ENCODE measurements around the gene CNN2.

The CNN2 gene

GRCh38 chr19:996051-996838, 30.2 kb upstream of the CNN2 start:
- DNase-seq: peak; percentile 68

DNA sequence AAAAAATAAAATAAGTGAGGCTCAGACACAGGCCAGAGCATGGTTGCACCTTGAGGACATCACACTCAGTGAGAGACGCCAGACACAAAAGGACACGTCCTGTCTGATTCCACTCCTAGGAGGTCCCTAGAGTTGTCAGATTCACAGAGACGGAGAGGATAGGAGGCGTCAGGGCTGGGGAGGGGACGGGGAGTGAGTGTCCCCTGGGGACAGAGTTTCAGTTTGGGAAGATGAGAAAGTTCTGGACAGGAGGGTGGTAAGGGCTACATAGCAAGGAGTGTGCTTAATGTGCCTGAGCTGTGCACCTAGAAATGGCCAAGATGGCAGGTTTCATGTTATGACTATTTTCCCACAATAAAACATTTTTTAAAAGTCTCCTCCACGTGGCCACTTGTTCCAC, 28.3 kb upstream of the CNN2 start:
- DNase-seq: no peak

- no peak for DNase-seq
Measured at GRCh38 chr19:999379-999719, 27.1 kb upstream of the CNN2 start.

GRCh38 chr19:1000095-1000494, 26.3 kb upstream of the CNN2 start, which contains the start of gene GRIN3B:
GRIN3B (plus strand) TSS chr19:1000419; CDS start chr19:1000438, 19 bp downstream.
- peak; percentile 40 for DNase-seq

GRCh38 chr19:1000591-1001537, 25.5 kb upstream of the CNN2 start:
- no peak for DNase-seq

DNA sequence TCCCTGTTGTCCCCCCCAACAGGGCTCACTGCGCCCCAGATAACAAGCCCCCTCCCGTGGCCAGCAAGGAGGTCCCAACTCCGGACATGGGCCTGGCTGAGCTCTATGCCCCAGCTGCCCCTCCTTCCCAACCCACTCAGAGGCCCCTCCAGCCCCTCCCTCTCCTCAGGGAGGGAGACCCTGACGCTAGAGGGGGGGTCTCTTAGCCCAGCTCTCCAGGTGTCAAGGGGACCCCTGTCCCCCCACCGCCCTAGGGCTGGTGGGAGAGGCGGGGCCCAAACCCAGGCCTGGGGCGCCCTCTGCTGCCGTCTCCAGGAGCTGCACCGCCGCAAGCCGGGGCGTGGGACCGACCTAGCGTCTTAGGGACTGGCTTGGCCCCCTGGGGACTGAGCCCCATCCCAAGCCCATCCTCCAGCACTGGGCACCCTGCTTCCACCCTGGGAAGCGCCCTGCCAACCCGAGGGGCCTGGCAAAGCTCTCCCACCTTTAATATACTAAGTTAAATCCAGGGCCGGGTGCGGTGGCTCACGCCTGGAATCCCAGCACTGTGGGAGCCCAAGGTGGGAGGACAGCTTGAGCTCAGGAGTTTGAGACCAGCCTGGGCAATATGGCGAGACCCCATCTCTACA, 24.8 kb upstream of the CNN2 start:
- DNase-seq: peak; percentile 56

DNA sequence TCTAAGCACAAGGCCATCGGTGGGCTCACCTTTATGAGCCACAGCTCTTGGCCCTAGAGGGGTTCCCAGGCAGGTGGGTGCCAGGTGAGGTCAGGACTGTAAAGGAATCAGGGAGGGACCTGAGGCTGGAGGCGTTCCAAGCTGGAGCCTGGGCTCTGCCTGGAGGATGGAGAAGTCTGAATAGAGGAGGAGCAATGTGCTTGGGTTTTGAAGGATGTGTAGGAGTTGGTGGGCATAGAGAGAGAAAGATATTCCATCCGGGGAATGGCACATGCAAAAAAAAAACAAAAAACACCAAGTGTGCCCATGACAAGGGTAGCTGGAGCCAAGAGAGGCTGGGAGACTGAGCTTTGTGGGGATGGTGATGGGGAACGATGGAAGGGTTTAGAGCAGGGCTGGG, 23.8 kb upstream of the CNN2 start:
- no peak for DNase-seq

DNA sequence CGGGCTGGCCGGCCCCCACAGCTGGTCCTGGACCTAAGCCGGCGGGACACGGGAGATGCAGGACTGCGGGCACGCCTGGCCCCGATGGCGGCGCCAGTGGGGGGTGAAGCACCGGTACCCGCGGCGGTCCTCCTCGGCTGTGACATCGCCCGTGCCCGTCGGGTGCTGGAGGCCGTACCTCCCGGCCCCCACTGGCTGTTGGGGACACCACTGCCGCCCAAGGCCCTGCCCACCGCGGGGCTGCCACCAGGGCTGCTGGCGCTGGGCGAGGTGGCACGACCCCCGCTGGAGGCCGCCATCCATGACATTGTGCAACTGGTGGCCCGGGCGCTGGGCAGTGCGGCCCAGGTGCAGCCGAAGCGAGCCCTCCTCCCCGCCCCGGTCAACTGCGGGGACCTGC, 23.1 kb upstream of the CNN2 start:
- DNase-seq: no peak

DNA sequence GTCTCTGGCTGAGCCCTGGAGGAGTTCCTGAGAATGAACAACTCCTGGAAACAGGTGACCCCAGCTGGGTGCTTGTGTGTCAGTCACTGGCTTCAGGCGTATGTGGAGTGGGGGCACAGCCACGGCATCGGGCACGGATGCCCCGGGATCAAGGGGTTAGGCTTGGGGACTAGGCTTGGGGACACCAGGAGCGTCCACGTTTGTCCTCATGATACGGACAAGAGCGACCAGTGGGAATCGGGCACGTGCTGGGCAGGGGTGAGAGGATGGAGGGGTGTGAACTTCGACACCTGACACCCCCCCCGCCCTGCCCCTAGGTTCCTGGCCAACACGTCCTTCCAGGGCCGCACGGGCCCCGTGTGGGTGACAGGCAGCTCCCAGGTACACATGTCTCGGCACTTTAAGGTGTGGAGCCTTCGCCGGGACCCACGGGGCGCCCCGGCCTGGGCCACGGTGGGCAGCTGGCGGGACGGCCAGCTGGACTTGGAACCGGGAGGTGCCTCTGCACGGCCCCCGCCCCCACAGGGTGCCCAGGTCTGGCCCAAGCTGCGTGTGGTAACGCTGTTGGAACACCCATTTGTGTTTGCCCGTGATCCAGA, 22.1 kb upstream of the CNN2 start:
- DNase-seq: no peak

DNA sequence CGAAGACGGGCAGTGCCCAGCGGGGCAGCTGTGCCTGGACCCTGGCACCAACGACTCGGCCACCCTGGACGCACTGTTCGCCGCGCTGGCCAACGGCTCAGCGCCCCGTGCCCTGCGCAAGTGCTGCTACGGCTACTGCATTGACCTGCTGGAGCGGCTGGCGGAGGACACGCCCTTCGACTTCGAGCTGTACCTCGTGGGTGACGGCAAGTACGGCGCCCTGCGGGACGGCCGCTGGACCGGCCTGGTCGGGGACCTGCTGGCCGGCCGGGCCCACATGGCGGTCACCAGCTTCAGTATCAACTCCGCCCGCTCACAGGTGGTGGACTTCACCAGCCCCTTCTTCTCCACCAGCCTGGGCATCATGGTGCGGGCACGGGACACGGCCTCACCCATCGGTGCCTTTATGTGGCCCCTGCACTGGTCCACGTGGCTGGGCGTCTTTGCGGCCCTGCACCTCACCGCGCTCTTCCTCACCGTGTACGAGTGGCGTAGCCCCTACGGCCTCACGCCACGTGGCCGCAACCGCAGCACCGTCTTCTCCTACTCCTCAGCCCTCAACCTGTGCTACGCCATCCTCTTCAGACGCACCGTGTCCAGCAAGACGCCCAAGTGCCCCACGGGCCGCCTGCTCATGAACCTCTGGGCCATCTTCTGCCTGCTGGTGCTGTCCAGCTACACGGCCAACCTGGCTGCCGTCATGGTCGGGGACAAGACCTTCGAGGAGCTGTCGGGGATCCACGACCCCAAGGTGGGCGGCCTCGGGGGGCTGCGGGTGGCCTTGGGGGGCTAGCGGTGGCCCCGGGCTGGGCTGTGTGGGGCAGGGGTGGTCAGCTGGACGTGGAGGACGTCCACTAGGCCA, 21.4 kb upstream of the CNN2 start:
- DNase-seq: no peak

GRCh38 chr19:1006711-1007398, 19.6 kb upstream of the CNN2 start:
- no peak for DNase-seq

GRCh38 chr19:1007399-1008251, 18.8 kb upstream of the CNN2 start:
- DNase-seq: no peak

DNA sequence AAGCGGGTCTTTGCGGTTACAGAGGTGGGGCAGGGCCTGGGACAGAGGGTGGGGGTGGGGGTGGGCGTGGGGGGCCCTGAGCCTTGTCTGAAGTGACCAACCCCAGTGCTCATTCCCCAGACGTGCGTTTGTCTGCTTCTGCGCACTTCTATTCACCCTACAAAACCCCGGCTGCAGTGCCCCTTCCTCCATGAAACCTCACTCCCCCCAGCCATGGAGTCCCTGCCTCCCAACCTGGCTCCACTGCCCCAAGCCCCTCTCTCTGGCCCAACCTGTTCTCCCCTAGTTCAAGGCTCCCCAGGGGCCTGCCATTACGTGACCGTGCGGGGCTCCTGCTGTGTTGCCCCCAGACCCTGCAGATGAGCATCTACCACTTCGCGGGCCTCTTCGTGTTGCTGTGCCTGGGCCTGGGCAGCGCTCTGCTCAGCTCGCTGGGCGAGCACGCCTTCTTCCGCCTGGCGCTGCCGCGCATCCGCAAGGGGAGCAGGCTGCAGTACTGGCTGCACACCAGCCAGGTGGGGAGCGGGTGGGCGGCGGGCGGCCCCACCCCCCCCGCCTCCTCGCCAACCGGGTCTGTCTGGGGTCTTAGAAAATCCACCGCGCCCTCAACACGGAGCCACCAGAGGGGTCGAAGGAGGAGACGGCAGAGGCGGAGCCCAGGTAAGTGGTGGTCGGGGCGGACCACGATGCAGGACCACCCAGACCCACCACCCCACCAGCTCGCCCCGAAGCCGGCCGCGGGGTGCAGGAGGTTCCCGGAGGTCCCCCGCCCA, 18.0 kb upstream of the CNN2 start:
- no peak for DNase-seq

DNA sequence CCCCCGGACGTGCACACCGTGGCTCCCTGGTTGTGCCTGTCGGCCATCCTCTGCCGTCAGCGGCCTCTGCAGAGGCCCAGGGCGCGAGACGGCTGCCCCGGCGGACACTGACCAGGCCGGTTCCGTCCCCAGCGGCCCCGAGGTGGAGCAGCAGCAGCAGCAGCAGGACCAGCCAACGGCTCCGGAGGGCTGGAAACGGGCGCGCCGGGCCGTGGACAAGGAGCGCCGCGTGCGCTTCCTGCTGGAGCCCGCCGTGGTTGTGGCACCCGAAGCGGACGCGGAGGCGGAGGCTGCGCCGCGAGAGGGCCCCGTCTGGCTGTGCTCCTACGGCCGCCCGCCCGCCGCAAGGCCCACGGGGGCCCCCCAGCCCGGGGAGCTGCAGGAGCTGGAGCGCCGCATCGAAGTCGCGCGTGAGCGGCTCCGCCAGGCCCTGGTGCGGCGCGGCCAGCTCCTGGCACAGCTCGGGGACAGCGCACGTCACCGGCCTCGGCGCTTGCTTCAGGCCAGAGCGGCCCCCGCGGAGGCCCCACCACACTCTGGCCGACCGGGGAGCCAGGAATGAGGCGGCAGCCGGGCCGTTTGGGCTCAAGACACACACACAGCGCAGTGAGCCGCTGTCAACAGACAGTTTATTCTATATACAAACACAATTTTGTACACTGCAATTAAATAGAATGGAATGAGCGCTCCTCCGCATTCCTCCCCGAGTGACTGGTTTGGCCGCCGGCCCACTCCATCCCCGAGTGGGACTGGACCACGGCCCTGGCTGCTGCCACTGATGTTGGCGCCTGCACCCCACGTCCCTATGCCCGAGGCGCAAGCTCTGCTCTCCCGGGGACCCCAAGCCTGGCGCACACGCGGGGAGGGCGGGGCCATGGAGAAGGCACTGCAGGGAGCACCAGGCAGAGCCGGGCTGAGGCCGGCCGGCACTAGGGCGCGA, 17.1 kb upstream of the CNN2 start:
- DNase-seq: no peak

DNA sequence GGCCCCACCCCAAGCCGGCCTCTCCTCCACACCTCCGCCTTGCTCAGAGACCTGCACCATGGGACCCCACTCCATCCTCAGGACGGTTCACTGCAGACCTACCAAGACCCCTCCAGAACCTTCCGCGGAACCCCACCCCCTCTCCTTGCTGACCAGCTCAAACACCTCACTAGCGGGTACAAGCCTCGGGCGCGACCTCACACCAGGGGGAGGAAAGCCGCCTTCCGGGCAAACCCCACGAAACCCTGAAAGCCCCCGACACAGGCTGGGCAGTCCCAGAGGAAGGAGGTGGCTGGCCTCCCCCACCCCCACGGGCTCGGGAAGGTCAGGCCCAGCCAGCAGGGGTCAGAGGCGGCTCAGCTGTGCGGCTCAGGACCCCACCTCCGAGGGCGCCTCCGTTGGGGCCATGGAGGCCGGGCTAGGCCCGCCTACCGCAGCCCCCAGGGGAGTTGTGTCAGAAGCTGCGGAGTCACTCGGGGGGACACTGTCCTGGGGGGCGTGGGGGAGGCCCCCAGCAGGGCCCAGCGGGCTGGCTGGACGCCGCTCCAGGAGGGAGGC, 16.3 kb upstream of the CNN2 start:
- DNase-seq: no peak

DNA sequence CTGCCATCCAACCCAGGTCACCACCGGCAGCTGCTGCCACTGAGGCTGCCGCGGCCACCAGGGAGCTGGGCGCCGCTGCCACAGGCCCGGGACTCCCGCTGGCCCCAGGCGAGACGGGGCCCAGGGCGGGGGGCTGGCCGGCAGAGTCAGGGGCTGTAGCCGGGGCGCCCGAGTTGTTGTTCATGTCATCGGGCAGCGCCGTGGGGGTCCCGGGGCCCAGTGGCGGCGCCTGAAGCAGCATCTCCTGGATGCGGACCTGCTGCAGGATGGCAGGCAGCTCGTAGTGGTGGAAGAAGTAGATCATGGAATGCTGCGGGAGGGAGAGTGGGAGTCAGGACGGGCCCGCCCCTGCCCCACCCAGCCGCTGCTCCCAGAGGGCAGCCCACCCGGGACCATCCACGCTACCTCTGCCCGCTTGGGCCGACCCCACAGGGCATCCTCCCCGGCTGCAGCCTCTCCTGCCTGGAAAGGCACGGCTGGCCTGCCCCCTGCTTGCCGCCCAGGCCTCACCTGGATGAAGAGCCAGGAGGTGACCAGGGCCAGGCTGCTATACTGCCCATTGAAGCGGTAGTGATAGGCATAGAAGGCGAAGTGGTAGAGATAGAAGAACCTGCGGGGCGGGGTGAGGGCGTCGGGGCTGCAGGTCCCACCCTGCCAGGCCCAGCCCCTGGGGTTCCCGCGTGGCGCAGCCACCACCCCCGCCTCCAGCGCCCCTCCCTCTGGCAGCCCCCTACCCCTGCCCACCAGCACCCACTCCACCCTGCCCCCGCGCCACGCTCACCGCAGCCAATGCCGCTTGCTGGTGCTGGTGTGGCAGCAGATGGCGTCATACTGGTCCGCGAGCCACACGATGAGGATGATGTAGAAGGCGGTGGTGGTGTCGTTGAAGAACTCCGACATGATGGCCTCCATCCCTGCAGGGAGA, 15.6 kb upstream of the CNN2 start:
- DNase-seq: no peak

DNA sequence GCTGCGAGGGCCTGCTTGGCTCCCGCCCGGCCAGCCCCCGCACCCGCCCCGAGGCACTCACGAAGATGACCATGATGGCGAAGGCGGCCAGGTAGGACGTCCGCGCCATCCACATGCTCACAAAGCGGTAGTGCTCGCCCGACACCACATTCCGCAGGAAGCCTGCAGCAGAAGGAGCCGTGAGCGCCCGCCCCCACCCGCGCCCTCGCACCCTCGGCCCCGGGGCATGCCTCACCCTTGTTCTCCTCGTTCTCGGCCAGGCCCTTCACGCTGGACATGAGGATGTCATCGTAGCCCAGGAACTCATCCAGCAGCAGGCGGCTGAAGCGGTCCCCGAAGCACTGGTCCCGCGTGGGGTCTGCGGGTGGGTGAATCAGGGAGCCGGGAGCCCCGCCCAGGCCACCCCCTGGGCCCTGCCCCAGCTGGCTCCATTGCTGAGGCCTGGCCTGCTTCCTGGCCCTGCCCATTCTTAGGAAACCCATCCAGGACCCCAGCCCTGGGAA, 14.5 kb upstream of the CNN2 start:
- DNase-seq: no peak

All from activated effector memory CD4-positive, alpha-beta T cell treated with Interleukin-2 at 50 U/mL for 16 hours (primary cell).